ENCODE results near the gene NDUFA1. TPM values are rescaled to one million over a fixed set of nuclear protein-coding genes. Genes with fewer than 3 reads are reported as not detected.

NDUFA1 gene
- total and polyA plus RNA-seq, 9 of the 15 experiments (the other 6 are each of a cell fraction or from before 2014, with no cell fraction given) = 162 to 1,285 (median 383) TPM

- TF ChIP-seq ZNF407 (IDR thresholded peaks at IDR 0.05; ENCODE audit: low read depth) = peak; percentile 92
- TF ChIP-seq GATA2 (CRISPR knock-in tag; IDR thresholded peaks at IDR 0.05) = no peak
- TF ChIP-seq EP400 (IDR thresholded peaks at IDR 0.05) = peak; percentile 90
- TF ChIP-seq ZFX (CRISPR knock-in tag; IDR thresholded peaks at IDR 0.05) = peak; percentile 99
- TF ChIP-seq ZNF584 (CRISPR knock-in tag; IDR thresholded peaks at IDR 0.05; ENCODE audit: low read depth) = 0 out of 2 replicates have a peak, but pooled peaks have one; percentile 26
- TF ChIP-seq RBM17 (IDR thresholded peaks at IDR 0.05; ENCODE audit: borderline replicate concordance, low read depth, low read length) = no peak
- 0 out of 2 replicates have a peak, but pooled peaks have one; percentile 7 for TF ChIP-seq EP300 (IDR thresholded peaks at IDR 0.05; ENCODE audit: low read length)
- TF ChIP-seq, protein P1, sequence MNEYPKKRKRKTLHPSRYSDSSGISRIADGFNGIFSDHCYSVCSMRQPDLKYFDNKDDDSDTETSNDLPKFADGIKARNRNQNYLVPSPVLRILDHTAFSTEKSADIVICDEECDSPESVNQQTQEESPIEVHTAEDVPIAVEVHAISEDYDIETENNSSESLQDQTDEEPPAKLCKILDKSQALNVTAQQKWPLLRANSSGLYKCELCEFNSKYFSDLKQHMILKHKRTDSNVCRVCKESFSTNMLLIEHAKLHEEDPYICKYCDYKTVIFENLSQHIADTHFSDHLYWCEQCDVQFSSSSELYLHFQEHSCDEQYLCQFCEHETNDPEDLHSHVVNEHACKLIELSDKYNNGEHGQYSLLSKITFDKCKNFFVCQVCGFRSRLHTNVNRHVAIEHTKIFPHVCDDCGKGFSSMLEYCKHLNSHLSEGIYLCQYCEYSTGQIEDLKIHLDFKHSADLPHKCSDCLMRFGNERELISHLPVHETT (CRISPR knock-in tag; conservative IDR thresholded peaks at IDR 0.05 in 1 of 2, IDR thresholded peaks at IDR 0.05 in 1 of 2) = peak; percentile 46 to 64; a peak in 2 of 4 replicates
- TF ChIP-seq, protein P2, sequence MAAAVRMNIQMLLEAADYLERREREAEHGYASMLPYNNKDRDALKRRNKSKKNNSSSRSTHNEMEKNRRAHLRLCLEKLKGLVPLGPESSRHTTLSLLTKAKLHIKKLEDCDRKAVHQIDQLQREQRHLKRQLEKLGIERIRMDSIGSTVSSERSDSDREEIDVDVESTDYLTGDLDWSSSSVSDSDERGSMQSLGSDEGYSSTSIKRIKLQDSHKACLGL (CRISPR knock-in tag; IDR thresholded peaks at IDR 0.05; ENCODE audit: borderline replicate concordance, poor library complexity, severe bottlenecking) = no peak
- TF ChIP-seq TAF1 (IDR thresholded peaks at IDR 0.05; ENCODE audit: control insufficient read depth, extremely low read depth, insufficient read depth, low read length, severe bottlenecking) = peak; percentile 89
- TF ChIP-seq, protein P3, sequence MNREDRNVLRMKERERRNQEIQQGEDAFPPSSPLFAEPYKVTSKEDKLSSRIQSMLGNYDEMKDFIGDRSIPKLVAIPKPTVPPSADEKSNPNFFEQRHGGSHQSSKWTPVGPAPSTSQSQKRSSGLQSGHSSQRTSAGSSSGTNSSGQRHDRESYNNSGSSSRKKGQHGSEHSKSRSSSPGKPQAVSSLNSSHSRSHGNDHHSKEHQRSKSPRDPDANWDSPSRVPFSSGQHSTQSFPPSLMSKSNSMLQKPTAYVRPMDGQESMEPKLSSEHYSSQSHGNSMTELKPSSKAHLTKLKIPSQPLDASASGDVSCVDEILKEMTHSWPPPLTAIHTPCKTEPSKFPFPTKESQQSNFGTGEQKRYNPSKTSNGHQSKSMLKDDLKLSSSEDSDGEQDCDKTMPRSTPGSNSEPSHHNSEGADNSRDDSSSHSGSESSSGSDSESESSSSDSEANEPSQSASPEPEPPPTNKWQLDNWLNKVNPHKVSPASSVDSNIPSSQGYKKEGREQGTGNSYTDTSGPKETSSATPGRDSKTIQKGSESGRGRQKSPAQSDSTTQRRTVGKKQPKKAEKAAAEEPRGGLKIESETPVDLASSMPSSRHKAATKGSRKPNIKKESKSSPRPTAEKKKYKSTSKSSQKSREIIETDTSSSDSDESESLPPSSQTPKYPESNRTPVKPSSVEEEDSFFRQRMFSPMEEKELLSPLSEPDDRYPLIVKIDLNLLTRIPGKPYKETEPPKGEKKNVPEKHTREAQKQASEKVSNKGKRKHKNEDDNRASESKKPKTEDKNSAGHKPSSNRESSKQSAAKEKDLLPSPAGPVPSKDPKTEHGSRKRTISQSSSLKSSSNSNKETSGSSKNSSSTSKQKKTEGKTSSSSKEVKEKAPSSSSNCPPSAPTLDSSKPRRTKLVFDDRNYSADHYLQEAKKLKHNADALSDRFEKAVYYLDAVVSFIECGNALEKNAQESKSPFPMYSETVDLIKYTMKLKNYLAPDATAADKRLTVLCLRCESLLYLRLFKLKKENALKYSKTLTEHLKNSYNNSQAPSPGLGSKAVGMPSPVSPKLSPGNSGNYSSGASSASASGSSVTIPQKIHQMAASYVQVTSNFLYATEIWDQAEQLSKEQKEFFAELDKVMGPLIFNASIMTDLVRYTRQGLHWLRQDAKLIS (CRISPR knock-in tag; IDR thresholded peaks at IDR 0.05) = 0 out of 2 replicates have a peak, but pooled peaks have one; percentile 67
Measured at GRCh38 chrX:119871599-119872395, at the start of gene NDUFA1, which contains the start of gene RNF113A (continued).

All from K562 (cell line).